WERI-Rb-1 (cell line): ENCODE data around the gene COL4A1.

Experiments used
- DNase-seq: peaks from one replicate; pipeline ENCODE4 v3.0.0-alpha.2; 2020
- H3K27ac ChIP-seq: fragments of 250-450 bp; sonication (Bioruptor Pico); 2 replicates; pipeline ENCODE4 v1.5.1; 2020; ENCODE audit warnings: mild to moderate bottlenecking, moderate library complexity
- H3K27me3 ChIP-seq: fragments of 250-450 bp; sonication (Bioruptor Pico); 2 replicates; pipeline ENCODE4 v1.5.1; 2021; ENCODE audit warnings: mild to moderate bottlenecking, low read depth, moderate library complexity; ENCODE audit not compliant: insufficient read depth, severe bottlenecking
- H3K36me3 ChIP-seq: fragments of 250-450 bp; sonication (Bioruptor Pico); 2 replicates; pipeline ENCODE4 v1.5.1; 2020; ENCODE audit warnings: mild to moderate bottlenecking, moderate library complexity
- H3K4me3 ChIP-seq: 2 replicates; pipeline ENCODE4 v1.5.1; 2011; ENCODE audit warnings: low read depth, mild to moderate bottlenecking, control low read depth, low read length
- H3K9me3 ChIP-seq: fragments of 250-450 bp; sonication (Bioruptor Pico); 2 replicates; pipeline ENCODE4 v1.5.1; 2021; ENCODE audit warnings: mild to moderate bottlenecking, moderate library complexity; ENCODE audit not compliant: severe bottlenecking
- TF ChIP-seq, protein P1 (sequence below): IDR thresholded peaks from 2 replicates; pipeline ENCODE4 v1.5.1; 2011; ENCODE audit warnings: low read depth, mild to moderate bottlenecking, control low read depth, inconsistent platforms, low read length

The COL4A1 gene

GRCh38 chr13:110280231-110280813 is 26.6 kb downstream of the COL4A1 start:
- TF ChIP-seq, protein P1, sequence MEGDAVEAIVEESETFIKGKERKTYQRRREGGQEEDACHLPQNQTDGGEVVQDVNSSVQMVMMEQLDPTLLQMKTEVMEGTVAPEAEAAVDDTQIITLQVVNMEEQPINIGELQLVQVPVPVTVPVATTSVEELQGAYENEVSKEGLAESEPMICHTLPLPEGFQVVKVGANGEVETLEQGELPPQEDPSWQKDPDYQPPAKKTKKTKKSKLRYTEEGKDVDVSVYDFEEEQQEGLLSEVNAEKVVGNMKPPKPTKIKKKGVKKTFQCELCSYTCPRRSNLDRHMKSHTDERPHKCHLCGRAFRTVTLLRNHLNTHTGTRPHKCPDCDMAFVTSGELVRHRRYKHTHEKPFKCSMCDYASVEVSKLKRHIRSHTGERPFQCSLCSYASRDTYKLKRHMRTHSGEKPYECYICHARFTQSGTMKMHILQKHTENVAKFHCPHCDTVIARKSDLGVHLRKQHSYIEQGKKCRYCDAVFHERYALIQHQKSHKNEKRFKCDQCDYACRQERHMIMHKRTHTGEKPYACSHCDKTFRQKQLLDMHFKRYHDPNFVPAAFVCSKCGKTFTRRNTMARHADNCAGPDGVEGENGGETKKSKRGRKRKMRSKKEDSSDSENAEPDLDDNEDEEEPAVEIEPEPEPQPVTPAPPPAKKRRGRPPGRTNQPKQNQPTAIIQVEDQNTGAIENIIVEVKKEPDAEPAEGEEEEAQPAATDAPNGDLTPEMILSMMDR: no peak
- Histone ChIP-seq H3K27ac (no peak overlapping the region), H3K9me3 (no peaks in the 10 kb centered on the region), H3K36me3 (no peaks in the 10 kb centered on the region), H3K4me3 (no peak overlapping the region), H3K27me3 (no peaks in the 10 kb centered on the region)
- no peak for DNase-seq

DNA sequence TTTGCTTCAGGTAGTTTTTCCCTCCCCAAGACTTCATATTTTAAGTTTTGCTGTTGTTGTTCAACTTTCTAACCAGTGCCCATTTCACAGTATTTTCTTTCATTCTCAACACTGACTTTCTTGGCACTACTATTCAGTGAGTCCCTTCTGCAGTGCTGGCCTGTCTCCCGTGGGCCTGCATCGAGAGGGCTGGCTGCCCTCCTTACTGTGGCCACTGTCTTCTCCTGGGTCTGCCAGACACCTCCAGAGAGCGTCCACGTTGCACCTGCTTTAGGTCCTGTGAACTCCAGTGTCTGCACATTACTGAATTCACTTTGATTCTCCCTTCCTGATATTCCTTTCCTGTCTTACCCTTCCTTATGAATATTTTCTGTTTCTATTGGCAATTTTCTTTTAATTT is 27.3 kb downstream of the COL4A1 start:
- Histone ChIP-seq H3K36me3 (no peaks in the 10 kb centered on the region), H3K4me3 (no peak overlapping the region), H3K9me3 (no peaks in the 10 kb centered on the region), H3K27ac (no peak overlapping the region), H3K27me3 (no peaks in the 10 kb centered on the region)
- TF ChIP-seq, protein P1: no peak
- no peak for DNase-seq

GRCh38 chr13:110278859-110279258 is 28.1 kb downstream of the COL4A1 start:
- Histone ChIP-seq H3K27ac (no peak overlapping the region), H3K9me3 (no peaks in the 10 kb centered on the region), H3K36me3 (no peaks in the 10 kb centered on the region), H3K4me3 (no peak overlapping the region), H3K27me3 (no peaks in the 10 kb centered on the region)
- TF ChIP-seq, protein P1: no peak
- DNase-seq: no peak

- TF ChIP-seq, protein P1: no peak
- no peaks in the 10 kb centered on the region for H3K36me3 ChIP-seq
- no peak for DNase-seq
- no peaks in the 10 kb centered on the region for H3K9me3 ChIP-seq
- no peaks in the 10 kb centered on the region for H3K27me3 ChIP-seq
- H3K4me3 ChIP-seq: no peak overlapping the region
- H3K27ac ChIP-seq: no peak overlapping the region
These were observed 29.5 kb downstream of the COL4A1 start for GRCh38 chr13:110277357-110277975.

DNA sequence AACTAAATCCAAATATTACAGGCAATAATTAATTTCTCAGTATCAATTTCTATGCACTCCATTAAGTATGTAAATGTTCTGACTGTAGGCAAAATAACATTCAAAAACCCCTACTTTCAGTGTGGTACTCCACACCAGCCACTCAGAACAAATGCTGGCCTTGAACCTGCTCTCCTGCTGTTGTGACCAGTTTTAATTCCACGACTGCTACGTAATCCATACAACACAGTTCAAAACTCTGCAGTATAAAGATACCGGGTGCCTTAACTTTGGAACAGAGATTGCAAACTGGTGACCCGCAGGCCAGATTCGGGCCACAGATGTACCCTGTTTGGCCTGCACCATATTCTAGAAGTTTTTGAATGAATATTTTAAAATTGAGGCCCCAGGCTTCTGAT is 30.4 kb downstream of the COL4A1 start:
- TF ChIP-seq, protein P1: no peak
- no peak overlapping the region for H3K27ac ChIP-seq
- no peaks in the 10 kb centered on the region for H3K9me3 ChIP-seq
- DNase-seq: no peak
- H3K36me3 ChIP-seq: no peaks in the 10 kb centered on the region
- no peak overlapping the region for H3K4me3 ChIP-seq
- no peaks in the 10 kb centered on the region for H3K27me3 ChIP-seq
